HG03442 (cell line): ENCODE measurements around the gene SYDE2.
A peak's percentile ranks its signal among the peaks of the same experiment; 100 is the strongest.
"Not testable (repeated sequence)": the region's sequence is repeated elsewhere in the genome, so short reads cannot be mapped to it uniquely, and the experiment has no call there.

Source experiments
- ATAC-seq: cut with Tn5 transposase; IDR thresholded peaks from one replicate; pipeline ENCODE4 v1.9.1; 2021; ENCODE audit warnings: mild to moderate bottlenecking, moderate library complexity; ENCODE audit not compliant: unreplicated experiment

SYDE2 gene

DNA sequence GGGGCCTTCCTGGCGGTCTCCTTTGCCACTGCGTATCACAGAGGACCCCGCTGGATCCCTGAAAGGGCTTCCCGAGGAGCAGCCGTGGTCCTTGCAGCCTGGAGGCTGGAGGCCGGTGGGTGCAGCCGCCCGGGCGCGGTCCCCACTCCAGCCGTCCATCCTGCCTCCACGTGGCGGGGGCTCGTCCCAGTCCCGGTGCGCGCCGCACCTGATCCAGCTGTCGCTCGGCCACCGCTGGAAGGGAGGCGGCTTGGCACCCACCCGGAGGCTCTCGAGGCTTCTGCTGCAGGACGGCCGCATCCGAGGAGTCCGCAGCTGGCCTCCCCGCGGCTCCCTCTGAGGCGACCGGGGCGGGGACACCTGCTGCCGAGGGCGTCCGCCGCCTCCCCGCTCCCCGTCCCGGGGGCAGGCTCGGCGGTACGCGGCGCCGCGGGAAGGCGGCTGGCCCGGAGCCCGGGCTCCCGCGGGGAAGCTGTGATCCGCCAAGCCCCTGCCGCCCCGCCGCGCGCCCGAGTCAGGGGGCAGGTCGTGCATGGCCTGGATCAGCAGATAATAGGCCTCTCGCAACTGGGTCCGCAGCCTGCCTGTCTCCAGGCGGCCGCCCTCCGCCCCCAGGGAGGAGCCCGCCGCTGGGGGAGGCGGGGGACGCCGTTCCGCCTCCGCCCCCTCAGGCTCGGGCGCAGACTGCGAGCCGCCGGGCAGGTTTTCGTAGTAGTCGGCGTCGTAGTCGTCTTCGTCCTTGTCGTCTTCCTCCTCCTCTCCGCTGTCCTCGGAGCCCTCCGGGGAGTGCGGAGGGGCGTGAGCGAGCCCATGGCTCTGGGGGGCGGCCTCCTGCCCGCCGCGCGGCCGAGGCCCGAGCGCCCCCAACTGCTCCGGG lies at the start of gene SYDE2:
TSS of gene SYDE2 (minus strand) at position 554 of the 877 bp plus-strand sequence. CDS start at position 534, 20 bp downstream.
- ATAC-seq, result peak; percentile 79

GRCh38 chr1:85249042-85249441 lies 48.2 kb upstream of the SYDE2 start:
- ATAC-seq, result not testable (repeated sequence)

DNA sequence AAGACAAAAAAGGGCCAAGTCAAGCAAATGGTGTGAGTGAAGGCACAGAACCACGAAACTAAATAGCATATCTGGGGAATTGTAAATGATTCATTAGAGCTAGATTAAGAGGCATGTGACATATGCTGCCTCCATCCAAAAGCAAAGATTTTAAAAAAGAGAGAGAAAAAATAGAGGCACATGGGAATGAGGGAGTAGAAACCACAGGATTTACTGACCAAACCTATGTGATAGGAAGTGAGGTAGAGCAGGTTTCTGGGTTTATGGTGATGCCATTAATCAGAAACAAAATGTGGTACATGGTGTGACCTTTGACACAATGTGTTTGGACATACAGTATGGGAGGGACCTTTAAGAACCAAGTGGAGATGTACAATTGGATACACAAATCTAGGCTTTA lies 45.1 kb upstream of the SYDE2 start:
- ATAC-seq, result no peak

GRCh38 chr1:85245456-85245855 lies 44.6 kb upstream of the SYDE2 start:
- no peak for ATAC-seq

DNA sequence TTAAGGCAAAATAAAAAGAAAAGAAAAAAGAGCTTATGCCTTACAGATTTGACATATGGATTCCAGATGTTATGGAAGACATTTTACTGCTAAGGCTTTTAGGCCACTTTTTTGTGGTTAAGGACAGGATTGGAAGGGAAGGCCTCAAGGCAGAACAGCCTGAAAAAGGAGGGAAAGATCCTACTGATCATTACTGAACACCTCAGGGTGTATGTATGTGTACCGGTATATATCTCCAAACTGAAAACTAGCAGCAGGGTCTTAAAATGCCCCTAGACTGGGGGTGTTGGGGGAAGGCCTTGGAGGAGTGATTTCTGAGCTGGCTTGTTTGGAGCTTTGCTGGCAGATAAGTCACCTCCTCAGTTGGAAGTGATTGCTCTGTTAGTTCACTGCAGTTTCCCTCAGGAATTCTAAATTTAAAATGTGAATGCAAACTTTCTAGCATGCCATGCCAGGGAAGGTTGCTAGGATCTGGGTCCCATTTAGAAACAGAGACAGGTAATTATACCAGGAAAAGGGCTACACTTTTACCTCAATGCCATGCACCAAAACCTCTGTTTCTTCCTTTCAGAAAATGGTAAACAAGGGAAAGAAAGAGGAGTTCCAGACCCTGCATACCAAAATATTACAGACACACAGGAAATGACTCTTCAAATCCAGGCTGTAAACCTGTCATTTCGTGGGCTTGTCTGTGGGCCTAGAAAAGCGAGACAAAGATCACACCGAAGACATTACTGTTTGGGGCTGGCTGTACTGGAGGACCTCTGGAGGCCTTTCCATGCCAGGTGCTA lies 43.6 kb upstream of the SYDE2 start:
- no peak for ATAC-seq

DNA sequence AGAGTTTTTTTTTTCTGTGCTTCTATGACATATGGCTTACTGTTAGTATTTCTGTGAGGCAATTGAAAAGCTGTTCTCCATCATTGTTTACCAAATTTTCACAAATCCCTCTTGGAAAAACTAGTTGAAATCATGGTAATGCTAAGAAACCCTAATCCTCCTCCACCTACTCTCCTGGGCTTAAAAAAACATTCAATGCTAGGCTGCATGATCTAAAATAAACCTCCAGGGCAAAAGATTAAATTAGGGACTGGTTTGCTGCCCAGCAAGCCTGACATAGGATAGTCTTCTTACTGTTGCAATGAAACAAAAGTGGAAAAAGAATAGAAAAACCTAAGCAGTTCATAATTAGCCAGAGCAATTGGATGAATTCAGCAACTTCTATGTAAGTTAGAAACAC lies 42.6 kb upstream of the SYDE2 start:
- ATAC-seq, result no peak

GRCh38 chr1:85240643-85241042 lies 39.8 kb upstream of the SYDE2 start:
- no peak for ATAC-seq

- no peak for ATAC-seq
Measured at GRCh38 chr1:85240174-85240601, 39.4 kb upstream of the SYDE2 start.

- no peak for ATAC-seq
Measured at GRCh38 chr1:85237613-85238012, 36.8 kb upstream of the SYDE2 start.

GRCh38 chr1:85230305-85230977 lies 29.6 kb upstream of the SYDE2 start:
- ATAC-seq, result no peak

GRCh38 chr1:85229574-85230097 lies 28.8 kb upstream of the SYDE2 start:
- ATAC-seq, result no peak

GRCh38 chr1:85228972-85229371 lies 28.2 kb upstream of the SYDE2 start:
- no peak for ATAC-seq

GRCh38 chr1:85225624-85226380 lies 25.0 kb upstream of the SYDE2 start:
- no peak for ATAC-seq

- no peak for ATAC-seq
Measured at GRCh38 chr1:85224734-85225623, 24.2 kb upstream of the SYDE2 start.

DNA sequence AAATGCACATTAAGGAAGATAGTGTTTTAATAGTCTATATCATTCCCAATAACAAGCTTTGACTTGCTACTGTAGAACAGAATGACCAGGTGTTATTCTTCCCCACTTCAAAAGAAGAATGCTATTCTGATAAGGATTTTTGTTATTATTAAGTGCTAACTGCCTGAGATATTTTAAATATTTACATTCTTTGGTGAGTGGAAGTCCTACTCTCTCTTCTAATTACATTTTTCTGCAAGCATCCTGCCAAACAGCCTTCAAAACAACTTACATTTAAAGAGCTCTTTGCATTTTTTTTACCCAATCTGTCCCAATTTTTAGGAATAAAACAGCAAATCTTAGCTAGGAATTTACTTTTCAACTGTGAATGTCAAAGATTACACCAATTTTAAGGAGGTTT lies 23.5 kb upstream of the SYDE2 start:
- no peak for ATAC-seq

DNA sequence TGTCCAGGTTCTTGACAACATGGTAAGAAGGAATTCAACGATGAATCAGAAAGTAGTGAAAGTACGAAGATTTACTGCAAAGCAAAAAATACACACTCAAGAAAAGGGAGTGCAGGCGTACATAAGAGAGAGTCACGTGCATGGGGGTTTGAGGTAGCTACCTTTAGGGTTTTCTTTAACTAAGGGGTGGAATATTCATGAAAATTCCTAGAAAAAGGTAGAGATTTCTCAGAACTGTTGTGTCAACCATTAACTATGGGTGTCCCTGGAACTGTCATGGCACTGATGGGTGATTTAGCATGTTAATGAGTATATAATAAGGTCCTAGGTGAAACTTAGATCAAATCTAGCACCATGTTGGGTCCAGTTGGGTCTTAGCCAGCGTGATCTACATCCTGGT lies 22.5 kb upstream of the SYDE2 start:
- no peak for ATAC-seq

GRCh38 chr1:85220756-85221201 lies 20.0 kb upstream of the SYDE2 start:
- no peak for ATAC-seq

DNA sequence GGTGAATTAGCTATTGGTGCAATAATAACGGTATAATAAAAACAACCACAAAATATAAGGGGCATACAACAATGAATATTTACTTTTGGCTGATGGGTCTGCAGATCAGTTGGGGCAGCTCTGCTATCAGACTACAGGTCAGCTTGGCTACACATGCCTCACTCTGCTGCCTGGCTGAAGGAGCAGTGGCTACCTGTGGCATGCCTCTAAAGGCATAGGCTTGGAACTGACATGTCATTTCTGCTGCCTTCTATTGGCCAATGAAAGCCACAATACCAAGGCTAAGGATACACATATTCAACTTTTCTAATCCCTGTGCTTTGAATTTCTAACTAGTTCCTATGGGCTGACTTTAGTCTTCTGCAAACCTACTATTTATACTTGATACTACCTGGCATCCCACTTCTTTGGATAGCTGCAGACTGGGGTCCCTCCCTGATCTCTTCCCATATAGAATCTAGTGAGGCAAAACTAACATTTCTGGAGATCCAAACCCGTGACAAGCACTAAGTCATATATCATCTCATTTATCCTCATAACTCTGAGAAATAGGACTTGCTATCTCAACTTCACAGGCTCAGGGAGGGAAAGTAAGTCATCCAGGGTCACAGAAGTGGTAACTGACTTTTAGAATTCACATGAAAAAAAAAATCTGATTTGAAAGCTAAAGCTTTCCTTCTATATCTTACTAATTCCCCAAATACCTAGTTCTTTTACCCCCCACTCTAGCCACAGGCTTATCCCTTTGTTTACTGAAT lies 19.2 kb upstream of the SYDE2 start:
- ATAC-seq, result no peak

DNA sequence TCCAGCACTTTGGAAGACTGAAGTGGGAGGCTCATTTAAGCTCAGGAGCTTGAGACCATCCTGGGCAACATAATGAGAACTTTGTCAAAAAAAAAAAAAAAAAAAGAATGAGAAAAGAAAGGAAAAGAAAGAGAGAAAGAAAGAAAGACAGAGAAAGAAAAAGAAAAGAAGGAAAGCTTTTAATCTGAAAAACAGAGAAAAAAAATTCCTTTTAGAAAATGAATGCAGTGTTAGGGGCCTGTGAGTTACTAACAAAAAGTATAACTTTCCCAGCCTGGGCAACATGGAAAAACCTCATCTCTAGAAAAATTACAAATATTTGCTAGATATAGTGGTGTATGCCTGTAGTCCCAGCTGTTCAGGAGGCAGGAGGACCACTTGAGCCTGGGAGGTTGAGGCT lies 15.9 kb upstream of the SYDE2 start:
- no peak for ATAC-seq
